ENCODE measurements around the gene ANKRD27.

DNA sequence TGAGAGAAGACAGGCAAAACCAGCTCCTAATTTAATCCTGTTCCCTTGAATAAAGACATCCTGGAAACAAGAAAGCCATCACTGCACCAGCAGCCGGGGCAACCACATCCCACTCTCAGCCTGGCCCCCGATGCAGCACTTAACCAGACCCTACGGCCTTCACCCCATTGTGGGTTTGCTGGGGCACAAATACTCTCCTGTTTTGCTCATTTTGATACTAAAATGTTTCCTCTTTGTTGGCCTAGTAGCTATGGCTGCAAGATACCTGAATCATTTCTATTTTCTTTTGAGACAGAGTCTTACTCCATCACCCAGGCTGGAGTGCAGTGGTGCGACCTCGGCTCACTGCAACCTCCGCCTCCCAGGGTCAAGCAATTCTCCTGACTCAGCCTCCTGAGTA is 28.4 kb downstream of the ANKRD27 start:
- TF ChIP-seq, protein P1, sequence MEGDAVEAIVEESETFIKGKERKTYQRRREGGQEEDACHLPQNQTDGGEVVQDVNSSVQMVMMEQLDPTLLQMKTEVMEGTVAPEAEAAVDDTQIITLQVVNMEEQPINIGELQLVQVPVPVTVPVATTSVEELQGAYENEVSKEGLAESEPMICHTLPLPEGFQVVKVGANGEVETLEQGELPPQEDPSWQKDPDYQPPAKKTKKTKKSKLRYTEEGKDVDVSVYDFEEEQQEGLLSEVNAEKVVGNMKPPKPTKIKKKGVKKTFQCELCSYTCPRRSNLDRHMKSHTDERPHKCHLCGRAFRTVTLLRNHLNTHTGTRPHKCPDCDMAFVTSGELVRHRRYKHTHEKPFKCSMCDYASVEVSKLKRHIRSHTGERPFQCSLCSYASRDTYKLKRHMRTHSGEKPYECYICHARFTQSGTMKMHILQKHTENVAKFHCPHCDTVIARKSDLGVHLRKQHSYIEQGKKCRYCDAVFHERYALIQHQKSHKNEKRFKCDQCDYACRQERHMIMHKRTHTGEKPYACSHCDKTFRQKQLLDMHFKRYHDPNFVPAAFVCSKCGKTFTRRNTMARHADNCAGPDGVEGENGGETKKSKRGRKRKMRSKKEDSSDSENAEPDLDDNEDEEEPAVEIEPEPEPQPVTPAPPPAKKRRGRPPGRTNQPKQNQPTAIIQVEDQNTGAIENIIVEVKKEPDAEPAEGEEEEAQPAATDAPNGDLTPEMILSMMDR (IDR thresholded peaks at IDR 0.05), result no peak
- TF ChIP-seq POLR2A (IDR thresholded peaks at IDR 0.05) (no peak), EP300 (IDR thresholded peaks at IDR 0.05) (no peak), POLR2AphosphoS5 (IDR thresholded peaks at IDR 0.05) (no peak)
